DMS79 treated with DMSO at 0.1 percent for 48 hours (cell line): ENCODE results near the gene MRRF.

Experiments used
- DNase-seq: peaks from one replicate; lab custom pipeline; 2025; lab: John Stamatoyannopoulos, UW

Gene MRRF

GRCh38 chr9:122333169-122333808, 68.6 kb downstream of the MRRF start:
- no peak for DNase-seq

DNA sequence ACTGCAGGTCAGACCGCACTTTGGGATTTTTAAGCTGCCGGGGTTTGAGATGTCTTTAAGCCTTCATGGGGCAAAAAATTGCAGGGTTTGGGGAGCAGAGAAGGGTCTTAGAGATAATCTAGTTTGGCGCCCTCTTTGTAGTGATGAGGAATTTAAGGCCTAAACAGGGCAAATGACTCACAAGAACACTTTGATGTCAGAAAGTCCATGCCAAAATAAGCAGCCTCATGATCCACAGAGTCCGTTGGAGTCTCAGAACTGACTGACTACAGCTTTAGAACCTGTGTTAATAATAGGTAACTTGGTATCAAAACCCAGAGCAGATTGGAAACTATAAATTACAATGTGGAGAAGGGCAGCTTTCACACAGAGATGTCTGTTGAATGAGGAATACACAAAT, 70.2 kb downstream of the MRRF start:
- DNase-seq, result no peak

DNA sequence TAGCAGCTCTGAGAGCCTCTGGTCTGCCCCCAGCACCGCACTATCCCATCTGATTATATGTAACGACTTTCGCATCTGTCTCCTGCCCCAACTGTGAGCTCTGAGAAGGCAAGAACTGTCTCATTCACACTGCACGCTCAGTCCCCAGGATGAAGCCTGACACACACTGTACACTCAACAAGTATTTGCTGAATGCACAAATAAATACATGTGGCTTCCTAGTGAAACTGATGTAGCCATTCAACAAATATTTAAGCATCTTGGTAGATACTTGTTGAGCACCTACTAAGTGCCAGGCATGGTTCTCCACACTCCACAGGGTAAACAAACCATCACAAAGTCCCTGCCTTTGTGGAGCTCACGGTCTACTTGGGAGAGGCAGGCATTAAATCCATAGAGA, 71.5 kb downstream of the MRRF start:
- no peak for DNase-seq

GRCh38 chr9:122336866-122337555, 72.3 kb downstream of the MRRF start:
- no peak for DNase-seq

GRCh38 chr9:122337556-122337929, 72.9 kb downstream of the MRRF start:
- DNase-seq, result no peak

DNA sequence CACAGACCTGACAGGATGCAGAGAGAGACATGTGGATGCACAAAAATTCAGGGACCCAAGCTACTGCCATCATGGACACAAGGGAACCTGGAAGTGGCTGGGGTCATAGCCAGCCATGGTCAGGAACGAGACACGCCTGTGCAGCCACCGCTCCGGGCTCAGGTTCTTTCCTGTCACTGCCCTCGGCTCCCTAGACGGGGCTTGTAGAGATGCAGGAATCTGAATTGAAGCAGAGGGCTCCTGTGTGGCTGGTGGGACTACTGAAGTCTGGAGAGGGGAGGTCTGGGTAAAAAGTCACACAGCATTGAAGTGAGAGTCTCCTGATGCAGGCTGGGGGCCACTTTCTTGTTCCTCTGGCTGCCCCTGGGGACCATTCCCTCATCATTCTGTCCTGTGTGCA, 73.9 kb downstream of the MRRF start:
- no peak for DNase-seq

GRCh38 chr9:122338994-122339393, 74.3 kb downstream of the MRRF start:
- DNase-seq, result no peak

DNA sequence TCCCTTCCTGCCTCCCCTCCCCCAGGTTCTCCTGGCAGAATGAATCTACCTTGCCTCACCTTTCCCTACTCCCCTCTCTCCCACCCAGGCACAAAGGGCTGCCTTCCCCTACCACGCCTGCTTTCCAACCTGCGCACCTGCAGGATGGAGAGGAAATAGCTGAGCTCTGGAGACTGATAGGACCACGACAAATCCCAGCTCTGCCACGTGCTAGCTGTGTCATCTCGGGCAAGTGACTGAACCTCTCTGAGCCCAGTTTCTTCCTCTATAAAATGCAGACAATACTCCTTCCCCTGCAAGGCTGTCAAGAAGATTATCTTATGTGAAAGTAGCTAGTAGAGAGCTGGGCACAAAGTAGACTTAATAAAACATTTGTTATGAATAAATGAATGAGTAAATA, 74.9 kb downstream of the MRRF start:
- DNase-seq, result no peak

GRCh38 chr9:122340161-122340560, 75.5 kb downstream of the MRRF start:
- no peak for DNase-seq

DNA sequence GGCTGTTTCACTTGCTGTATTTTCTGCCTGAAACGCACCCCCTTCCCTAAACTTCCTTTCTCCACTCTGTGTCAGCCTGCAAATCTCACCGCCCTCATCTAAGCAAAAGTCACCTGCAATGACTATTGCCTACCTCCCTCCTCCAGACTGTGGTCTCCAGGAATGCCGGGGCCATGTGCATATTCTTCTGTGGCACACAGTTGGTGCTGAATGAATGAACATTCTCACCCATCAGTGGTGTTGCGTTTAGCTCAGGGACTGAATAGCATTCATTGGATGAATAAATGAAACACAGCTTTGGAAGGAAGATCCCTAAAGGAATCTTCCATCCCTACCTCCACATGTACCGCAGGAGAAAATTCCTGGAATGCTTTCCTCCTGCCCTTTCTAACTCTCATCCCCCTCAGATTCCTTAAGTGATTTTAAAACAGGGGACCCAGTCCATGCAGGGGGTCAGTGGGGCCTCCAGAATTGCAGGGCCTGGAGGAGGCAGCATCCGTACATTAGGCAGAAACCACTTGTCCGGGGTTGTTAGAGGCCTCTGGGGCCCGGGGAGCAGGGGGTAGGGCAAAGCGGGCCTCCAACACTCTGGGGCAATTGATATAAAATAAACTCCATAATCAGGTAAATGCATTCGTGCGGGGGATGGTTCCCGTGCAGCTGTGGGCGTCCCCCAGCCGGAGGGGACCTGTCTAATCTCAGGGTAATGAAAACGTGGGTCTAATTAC, 77.8 kb downstream of the MRRF start:
- no peak for DNase-seq

GRCh38 chr9:122346478-122347347, 82.0 kb downstream of the MRRF start:
- peak; percentile 48 for DNase-seq

- peak; percentile 43 for DNase-seq
Observed at GRCh38 chr9:122347348-122348287, 82.9 kb downstream of the MRRF start.

GRCh38 chr9:122348288-122348777, 83.7 kb downstream of the MRRF start:
- no peak for DNase-seq

GRCh38 chr9:122348791-122349190, 84.1 kb downstream of the MRRF start:
- DNase-seq, result no peak

- no peak for DNase-seq
Observed at GRCh38 chr9:122349201-122349600, 84.5 kb downstream of the MRRF start.

DNA sequence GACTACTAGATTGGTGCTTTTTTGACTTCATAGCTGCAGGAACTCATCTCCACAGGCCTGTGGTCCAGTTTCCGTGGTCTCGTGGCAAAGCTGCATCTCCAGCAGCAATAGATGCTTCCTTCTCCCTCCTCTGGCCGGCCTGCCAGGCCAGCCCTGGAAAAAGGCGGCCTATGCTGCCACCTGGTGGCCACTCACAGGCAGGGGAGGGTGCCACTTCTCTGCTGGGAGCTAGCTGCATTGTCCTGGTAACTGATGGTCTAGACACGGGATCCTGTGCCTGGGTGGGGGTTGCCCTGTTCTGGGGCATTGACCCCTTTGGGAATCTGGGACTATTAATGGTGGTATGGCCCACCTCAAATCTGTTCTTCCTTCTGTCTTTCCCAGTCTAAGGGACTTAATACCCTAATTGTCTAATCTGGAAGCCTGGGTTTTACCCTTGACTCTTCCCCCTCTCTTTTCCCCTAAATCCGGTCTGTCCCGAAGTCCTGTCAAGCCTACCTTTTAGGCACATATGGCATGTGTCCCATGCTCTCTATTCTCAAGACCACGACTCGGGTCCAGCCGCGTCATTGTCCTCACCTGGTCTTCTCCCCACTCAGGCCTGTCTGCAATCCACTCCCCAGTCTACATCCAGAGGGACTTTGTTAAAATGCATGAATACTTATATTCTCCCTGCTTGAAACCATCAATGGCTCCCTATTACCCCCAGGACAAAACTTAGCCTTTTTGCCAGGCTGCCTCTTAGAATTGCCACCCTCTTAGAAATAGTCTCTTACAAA, 86.1 kb downstream of the MRRF start:
- DNase-seq, result peak; percentile 74

GRCh38 chr9:122354536-122355199, 90.0 kb downstream of the MRRF start:
- DNase-seq, result no peak

GRCh38 chr9:122355336-122355875, 90.7 kb downstream of the MRRF start:
- no peak for DNase-seq

GRCh38 chr9:122356627-122357026, 91.9 kb downstream of the MRRF start:
- no peak for DNase-seq
